ENCODE measurements around the gene COX5B.
"Not testable (repeated sequence)": the region's sequence is repeated elsewhere in the genome, so short reads cannot be mapped to it uniquely, and the experiment has no call there.

GRCh38 chr2:97605524-97606339 lies 40.1 kb upstream of the COX5B start:
- TF ChIP-seq CTCF (conservative IDR thresholded peaks at IDR 0.05; ENCODE audit: low read length); EZH2phosphoT487 (IDR thresholded peaks at IDR 0.05; ENCODE audit: borderline replicate concordance, low read depth, low read length): not testable (repeated sequence)

Data from OCI-LY7 (cell line).